GM10266 (cell line): ENCODE measurements around the gene NBAS.

Experiments used
- DNase-seq: peaks from one replicate; pipeline ENCODE4 v3.0.0; 2012; ENCODE audit errors: extremely low spot score
- TF ChIP-seq, protein P1 (sequence below): IDR thresholded peaks from 2 replicates; pipeline ENCODE4 v1.5.1; 2012; ENCODE audit warnings: mild to moderate bottlenecking, low read depth; ENCODE audit not compliant: control insufficient read depth, insufficient read depth; ENCODE audit errors: missing control alignments

NBAS gene

DNA sequence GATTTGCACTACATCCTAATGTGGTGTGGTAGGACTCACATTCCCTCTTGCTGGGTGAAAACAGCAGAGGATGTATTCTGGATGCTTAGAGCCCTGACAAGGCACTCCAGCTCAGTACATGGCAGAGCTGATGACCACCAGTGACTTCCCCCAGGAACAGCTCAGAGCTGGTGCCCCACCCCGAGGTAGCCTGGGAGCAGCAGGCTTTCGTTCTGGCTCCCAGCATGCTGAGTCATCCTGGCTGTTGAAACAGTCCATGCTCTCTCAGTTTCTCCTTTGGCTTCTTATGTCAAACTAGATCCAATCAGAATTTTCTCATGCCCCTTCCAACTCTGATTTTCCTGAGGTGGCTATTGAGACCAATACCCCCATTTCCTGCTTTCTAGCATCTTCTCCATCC lies 438.2 kb downstream of the NBAS start:
- TF ChIP-seq, protein P1, sequence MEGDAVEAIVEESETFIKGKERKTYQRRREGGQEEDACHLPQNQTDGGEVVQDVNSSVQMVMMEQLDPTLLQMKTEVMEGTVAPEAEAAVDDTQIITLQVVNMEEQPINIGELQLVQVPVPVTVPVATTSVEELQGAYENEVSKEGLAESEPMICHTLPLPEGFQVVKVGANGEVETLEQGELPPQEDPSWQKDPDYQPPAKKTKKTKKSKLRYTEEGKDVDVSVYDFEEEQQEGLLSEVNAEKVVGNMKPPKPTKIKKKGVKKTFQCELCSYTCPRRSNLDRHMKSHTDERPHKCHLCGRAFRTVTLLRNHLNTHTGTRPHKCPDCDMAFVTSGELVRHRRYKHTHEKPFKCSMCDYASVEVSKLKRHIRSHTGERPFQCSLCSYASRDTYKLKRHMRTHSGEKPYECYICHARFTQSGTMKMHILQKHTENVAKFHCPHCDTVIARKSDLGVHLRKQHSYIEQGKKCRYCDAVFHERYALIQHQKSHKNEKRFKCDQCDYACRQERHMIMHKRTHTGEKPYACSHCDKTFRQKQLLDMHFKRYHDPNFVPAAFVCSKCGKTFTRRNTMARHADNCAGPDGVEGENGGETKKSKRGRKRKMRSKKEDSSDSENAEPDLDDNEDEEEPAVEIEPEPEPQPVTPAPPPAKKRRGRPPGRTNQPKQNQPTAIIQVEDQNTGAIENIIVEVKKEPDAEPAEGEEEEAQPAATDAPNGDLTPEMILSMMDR: no peak
- no peak for DNase-seq

DNA sequence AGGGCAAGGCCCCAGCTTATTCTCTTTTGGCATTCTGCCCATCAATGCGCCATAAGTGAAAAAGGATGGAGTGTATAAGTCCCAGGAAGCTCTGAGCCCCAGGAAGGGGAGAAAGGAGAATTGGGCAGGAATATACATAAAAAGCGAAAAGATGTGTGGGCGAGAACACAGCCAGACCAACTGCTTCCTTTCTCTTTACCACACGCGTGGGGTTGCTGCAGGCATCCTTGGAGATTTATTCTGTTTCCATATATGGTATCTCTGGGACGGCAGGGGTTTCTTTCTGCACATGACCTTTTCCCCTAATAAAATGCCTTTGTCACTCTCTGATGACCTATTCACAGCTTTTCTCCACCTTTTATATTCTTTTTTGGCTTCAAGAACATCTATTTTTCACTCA lies 440.5 kb downstream of the NBAS start:
- TF ChIP-seq, protein P1: no peak
- DNase-seq: no peak

DNA sequence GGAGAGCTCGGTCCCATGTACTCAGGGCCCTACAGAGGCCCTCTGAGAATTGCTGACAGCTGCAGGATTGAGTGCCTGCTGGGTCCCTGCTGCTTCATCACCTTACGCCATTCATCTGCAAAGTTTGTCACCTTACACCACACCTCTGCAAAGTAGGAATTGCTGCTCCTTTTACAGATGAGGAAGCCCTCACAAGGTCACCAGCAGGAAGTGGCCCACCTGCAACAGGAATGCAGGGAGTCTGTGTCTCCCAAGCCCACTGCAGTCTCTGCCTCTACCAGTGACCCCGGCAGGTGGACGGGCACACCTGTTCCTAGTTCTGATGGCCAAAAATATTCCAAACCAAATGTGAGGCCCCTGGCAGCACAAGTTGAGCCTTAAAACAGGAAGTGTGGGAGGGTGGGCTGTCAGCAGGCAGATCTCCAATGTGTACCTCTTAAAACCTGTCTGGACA lies 441.4 kb downstream of the NBAS start:
- no peak for DNase-seq

DNA sequence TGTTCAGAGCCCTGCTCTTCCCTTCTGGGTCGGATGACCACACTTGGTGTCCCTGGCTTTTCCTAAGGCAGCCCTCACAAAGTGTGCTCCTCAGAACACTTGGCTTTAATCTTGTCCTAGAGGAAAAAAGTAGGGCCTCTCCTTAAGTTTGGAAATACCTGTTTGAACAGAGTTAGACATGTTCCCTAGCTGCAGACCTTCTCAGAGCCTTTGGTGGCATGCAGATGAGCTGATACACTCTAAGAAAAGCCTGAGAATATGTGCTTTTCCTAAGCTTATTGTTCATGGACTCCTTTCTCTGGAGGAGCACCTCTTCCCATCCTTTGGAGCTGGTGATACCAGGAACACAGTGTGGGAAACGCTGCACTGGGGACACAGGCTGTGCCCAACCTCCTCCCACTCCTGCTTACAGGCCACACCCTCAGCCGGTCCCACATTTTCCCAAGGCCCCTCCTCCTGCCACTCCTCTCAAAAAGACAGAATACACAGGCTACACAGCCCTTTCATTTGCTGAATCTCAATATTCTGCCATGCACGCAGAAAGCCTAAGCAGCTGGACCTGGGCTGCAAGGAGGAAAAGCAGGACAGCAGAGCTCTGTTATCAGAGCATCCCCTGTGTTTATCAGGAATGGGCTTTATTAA lies 443.6 kb downstream of the NBAS start:
- TF ChIP-seq, protein P1: no peak
- no peak for DNase-seq

More for the DNA sequence above, 441.4 kb downstream of the NBAS start:
- TF ChIP-seq, protein P1: no peak
